DND-41 (cell line): ENCODE measurements around the gene AK1.

Experiments used
- ATAC-seq: fragments of 200-7000 bp; cut with Tn5 transposase; 3 replicates; pipeline ENCODE4 v1.9.1; 2021; ENCODE audit warnings: low read depth; ENCODE audit not compliant: insufficient read depth
- DNase-seq: peaks from one replicate; pipeline ENCODE4 v3.0.0-alpha.2; 2020
- H2AFZ ChIP-seq: 2 replicates; pipeline ENCODE4 v1.6.0; 2012; ENCODE audit warnings: low read depth, low read length
- H3K27ac ChIP-seq: 2 replicates; pipeline ENCODE4 v1.5.1; 2012; ENCODE audit warnings: low read length, inconsistent platforms
- H3K27me3 ChIP-seq: fragments of 200-600 bp; sonication (generic); 2 replicates; pipeline ENCODE4 v1.6.0; 2012; ENCODE audit warnings: low read length, mild to moderate bottlenecking, inconsistent platforms; ENCODE audit not compliant: insufficient read depth, poor library complexity
- H3K36me3 ChIP-seq: 2 replicates; pipeline ENCODE4 v1.5.1; 2012; ENCODE audit warnings: low read length, inconsistent platforms; ENCODE audit not compliant: insufficient read depth
- H3K4me1 ChIP-seq: 2 replicates; pipeline ENCODE4 v1.5.1; 2012; ENCODE audit warnings: mild to moderate bottlenecking, low read length; ENCODE audit not compliant: insufficient read depth
- H3K4me2 ChIP-seq: 2 replicates; pipeline ENCODE4 v1.6.0; 2012; ENCODE audit warnings: mild to moderate bottlenecking, moderate library complexity, low read length, inconsistent platforms; ENCODE audit not compliant: insufficient read depth
- H3K4me3 ChIP-seq, 2 experiments: fragments of 200-600 bp in 1 of 2; shearing (Covaris generic) in 1 of 2; 2 replicates each; pipeline ENCODE4 v1.5.1; 2012 to 2016; ENCODE audit warnings: inconsistent platforms in 2 of 2, low read length in 2 of 2, mild to moderate bottlenecking in 2 of 2, low read depth in 1 of 2, moderate library complexity in 1 of 2
- H3K79me2 ChIP-seq: 2 replicates; pipeline ENCODE4 v1.6.0; 2012; ENCODE audit warnings: low read length, inconsistent platforms; ENCODE audit not compliant: insufficient read depth
- H3K9ac ChIP-seq: 2 replicates; pipeline ENCODE4 v1.6.0; 2012; ENCODE audit warnings: low read depth, mild to moderate bottlenecking, inconsistent platforms, low read length, moderate library complexity
- H3K9me3 ChIP-seq: 2 replicates; pipeline ENCODE4 v1.5.1; 2012; ENCODE audit warnings: low read length, moderate library complexity, mild to moderate bottlenecking, inconsistent platforms; ENCODE audit not compliant: insufficient read depth, severe bottlenecking
- H4K20me1 ChIP-seq: 2 replicates; pipeline ENCODE4 v1.6.0; 2012; ENCODE audit warnings: low read length; ENCODE audit not compliant: insufficient read depth
- CTCF ChIP-seq: IDR thresholded peaks from 2 replicates; pipeline ENCODE4 v1.5.1; 2012; ENCODE audit warnings: borderline replicate concordance, low read length, moderate library complexity, mild to moderate bottlenecking; ENCODE audit not compliant: poor library complexity, severe bottlenecking; ENCODE audit errors: extremely low read depth
- EZH2 ChIP-seq: IDR thresholded peaks from 3 replicates; pipeline ENCODE4 v1.6.1; 2012; ENCODE audit warnings: borderline replicate concordance, low read depth, mild to moderate bottlenecking, moderate library complexity, low read length, inconsistent platforms; ENCODE audit not compliant: severe bottlenecking

AK1 gene

GRCh38 chr9:127874301-127875221 is 2.9 kb downstream of the AK1 start:
- Histone ChIP-seq H3K4me1 (no peaks in the 10 kb centered on the region), H2AFZ (no peak overlapping the region), H3K4me3 (no peak overlapping the region), H3K36me3 (no peaks in the 10 kb centered on the region), H3K27ac (no peak overlapping the region), H3K4me2 (no peak overlapping the region), H3K9ac (no peak overlapping the region), H3K9me3 (no peaks in the 10 kb centered on the region), H4K20me1 (no peaks in the 10 kb centered on the region; the same call in 1 of the 2 replicates), H3K79me2 (no peaks in the 10 kb centered on the region), H3K27me3 (no peaks in the 10 kb centered on the region)
- no peak for ATAC-seq
- no peak for DNase-seq
- no peak for TF ChIP-seq EZH2
- TF ChIP-seq CTCF = no peak

GRCh38 chr9:127873886-127874285 is 3.6 kb downstream of the AK1 start:
- H2AFZ ChIP-seq = no peak overlapping the region
- ATAC-seq = no peak
- no peak overlapping the region for H3K4me3 ChIP-seq
- no peaks in the 10 kb centered on the region for H3K79me2 ChIP-seq
- H4K20me1 ChIP-seq = no peaks in the 10 kb centered on the region; the same call in 1 of the 2 replicates
- H3K4me2 ChIP-seq = no peak overlapping the region
- no peaks in the 10 kb centered on the region for H3K36me3 ChIP-seq
- H3K27me3 ChIP-seq = no peaks in the 10 kb centered on the region
- H3K4me1 ChIP-seq = no peaks in the 10 kb centered on the region
- no peaks in the 10 kb centered on the region for H3K9me3 ChIP-seq
- no peak overlapping the region for H3K9ac ChIP-seq
- DNase-seq = no peak
- TF ChIP-seq CTCF = no peak
- TF ChIP-seq EZH2 = no peak
- no peak overlapping the region for H3K27ac ChIP-seq

GRCh38 chr9:127873223-127873691 is 4.2 kb downstream of the AK1 start:
- Histone ChIP-seq H3K36me3 (no peaks in the 10 kb centered on the region), H3K27ac (no peak overlapping the region), H3K4me3 (no peak overlapping the region), H3K4me2 (no peak overlapping the region), H3K27me3 (no peaks in the 10 kb centered on the region), H3K4me1 (no peaks in the 10 kb centered on the region), H3K79me2 (no peaks in the 10 kb centered on the region), H2AFZ (no peak overlapping the region), H4K20me1 (no peaks in the 10 kb centered on the region; the same call in 1 of the 2 replicates), H3K9me3 (no peaks in the 10 kb centered on the region), H3K9ac (no peak overlapping the region)
- ATAC-seq (no peak), DNase-seq (no peak)
- TF ChIP-seq EZH2 (no peak), CTCF (no peak)
